PC-3 (cell line): ENCODE results near the gene ATAD3A.
"Not testable (repeated sequence)": the region's sequence is repeated elsewhere in the genome, so short reads cannot be mapped to it uniquely, and the experiment has no call there.

ENCODE experiments used
- CTCF ChIP-seq: fragments of 300-600 bp; sonication (generic); conservative IDR thresholded peaks from 2 replicates; pipeline ENCODE4 v1.5.1; 2017; ENCODE audit warnings: antibody characterized with exemption, low read depth, mild to moderate bottlenecking, low read length
- EZH2 ChIP-seq: fragments of 300-600 bp; sonication (generic); IDR thresholded peaks from one replicate; pipeline ENCODE4 v1.6.1; 2017; ENCODE audit warnings: antibody characterized with exemption, mild to moderate bottlenecking, low read length; ENCODE audit not compliant: unreplicated experiment

- peak; percentile 65 for TF ChIP-seq CTCF
- not testable (repeated sequence) for TF ChIP-seq EZH2
Observed at GRCh38 chr1:1504777-1505365, 7.1 kb upstream of the ATAD3A start.
